Progenitor cell of endocrine pancreas (in vitro differentiated cells): ENCODE data around the gene CD44. TPM values are rescaled to one million over a fixed set of nuclear protein-coding genes. Genes with fewer than 3 reads are reported as not detected.

Experiments
- DNase-seq: peaks from one replicate; pipeline ENCODE4 v3.0.0; 2021; ENCODE audit warnings: low spot score; ENCODE audit not compliant: unreplicated experiment
- H3K27ac Mint-ChIP-seq: 2 replicates; pipeline ENCODE4 v1.8.0; 2021; ENCODE audit warnings: mild to moderate bottlenecking, moderate library complexity, mixed read lengths
- H3K27me3 Mint-ChIP-seq: 2 replicates; pipeline ENCODE4 v1.8.0; 2021; ENCODE audit warnings: mixed read lengths
- H3K36me3 Mint-ChIP-seq: 2 replicates; pipeline ENCODE4 v1.8.0; 2022; ENCODE audit warnings: mixed read lengths; ENCODE audit not compliant: insufficient read depth
- H3K4me1 Mint-ChIP-seq: 2 replicates; pipeline ENCODE4 v1.8.0; 2021; ENCODE audit warnings: low read depth, mixed read lengths
- H3K4me3 Mint-ChIP-seq: 2 replicates; pipeline ENCODE4 v1.8.0; 2021; ENCODE audit warnings: low read depth, mild to moderate bottlenecking, moderate library complexity, mixed read lengths
- H3K9me3 Mint-ChIP-seq: 2 replicates; pipeline ENCODE4 v1.8.0; 2021; ENCODE audit warnings: low read depth, mixed read lengths
- total RNA-seq: library from RNA; stranded (reverse); gene quantifications from 2 replicates; pipeline ENCODE4 v1.2.1, GENCODE V29; 2021
- TF ChIP-seq, protein P1 (sequence below): fragments of 200-600 bp; sonication (generic); IDR thresholded peaks from one replicate; pipeline ENCODE4 v1.5.0; 2021; ENCODE audit warnings: antibody characterized with exemption, mild to moderate bottlenecking; ENCODE audit not compliant: unreplicated experiment

The CD44 gene
- total RNA-seq, 1 donor from 2014 or later: 1.9 TPM

DNA sequence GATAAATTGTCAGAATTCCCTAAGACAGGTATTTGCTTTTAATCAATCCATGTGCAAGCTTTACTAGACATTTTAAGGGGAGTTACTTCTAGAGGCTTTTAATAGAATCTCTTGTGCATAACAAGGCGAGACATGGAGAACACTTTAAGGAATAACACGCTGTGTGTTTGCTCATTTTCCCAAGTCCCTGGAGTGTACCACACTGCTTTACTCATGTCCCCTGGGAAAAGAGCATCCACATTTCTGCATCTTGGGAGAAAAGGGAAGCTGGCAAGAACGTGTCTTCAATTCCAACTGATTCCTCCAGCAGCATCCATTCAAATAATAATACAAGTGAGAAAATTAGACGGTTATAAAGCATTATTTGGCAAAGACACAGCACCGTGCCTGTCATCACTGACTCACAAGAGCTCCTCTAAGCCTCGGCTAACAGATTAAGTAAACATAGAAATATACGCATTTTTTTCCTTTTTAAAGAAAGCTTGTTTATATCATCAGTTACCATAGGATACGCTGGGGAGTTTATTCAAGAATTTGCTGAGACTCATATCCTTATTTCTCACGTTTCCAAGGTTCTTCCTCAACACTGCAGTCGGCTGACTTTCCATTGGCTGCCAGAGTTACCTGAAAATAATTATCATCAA lies 121.5 kb downstream of the CD44 start:
- H3K9me3 Mint-ChIP-seq: no peaks in the 10 kb centered on the region
- DNase-seq: no peak
- TF ChIP-seq, protein P1, sequence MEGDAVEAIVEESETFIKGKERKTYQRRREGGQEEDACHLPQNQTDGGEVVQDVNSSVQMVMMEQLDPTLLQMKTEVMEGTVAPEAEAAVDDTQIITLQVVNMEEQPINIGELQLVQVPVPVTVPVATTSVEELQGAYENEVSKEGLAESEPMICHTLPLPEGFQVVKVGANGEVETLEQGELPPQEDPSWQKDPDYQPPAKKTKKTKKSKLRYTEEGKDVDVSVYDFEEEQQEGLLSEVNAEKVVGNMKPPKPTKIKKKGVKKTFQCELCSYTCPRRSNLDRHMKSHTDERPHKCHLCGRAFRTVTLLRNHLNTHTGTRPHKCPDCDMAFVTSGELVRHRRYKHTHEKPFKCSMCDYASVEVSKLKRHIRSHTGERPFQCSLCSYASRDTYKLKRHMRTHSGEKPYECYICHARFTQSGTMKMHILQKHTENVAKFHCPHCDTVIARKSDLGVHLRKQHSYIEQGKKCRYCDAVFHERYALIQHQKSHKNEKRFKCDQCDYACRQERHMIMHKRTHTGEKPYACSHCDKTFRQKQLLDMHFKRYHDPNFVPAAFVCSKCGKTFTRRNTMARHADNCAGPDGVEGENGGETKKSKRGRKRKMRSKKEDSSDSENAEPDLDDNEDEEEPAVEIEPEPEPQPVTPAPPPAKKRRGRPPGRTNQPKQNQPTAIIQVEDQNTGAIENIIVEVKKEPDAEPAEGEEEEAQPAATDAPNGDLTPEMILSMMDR: no peak
- H3K4me1 Mint-ChIP-seq: peaks cover under 1% of the 10 kb centered on the region
- peaks cover 2% of the 10 kb centered on the region for H3K27me3 Mint-ChIP-seq
- H3K36me3 Mint-ChIP-seq: no peaks in the 10 kb centered on the region
- H3K4me3 Mint-ChIP-seq: no peak overlapping the region
- H3K27ac Mint-ChIP-seq: no peak overlapping the region

DNA sequence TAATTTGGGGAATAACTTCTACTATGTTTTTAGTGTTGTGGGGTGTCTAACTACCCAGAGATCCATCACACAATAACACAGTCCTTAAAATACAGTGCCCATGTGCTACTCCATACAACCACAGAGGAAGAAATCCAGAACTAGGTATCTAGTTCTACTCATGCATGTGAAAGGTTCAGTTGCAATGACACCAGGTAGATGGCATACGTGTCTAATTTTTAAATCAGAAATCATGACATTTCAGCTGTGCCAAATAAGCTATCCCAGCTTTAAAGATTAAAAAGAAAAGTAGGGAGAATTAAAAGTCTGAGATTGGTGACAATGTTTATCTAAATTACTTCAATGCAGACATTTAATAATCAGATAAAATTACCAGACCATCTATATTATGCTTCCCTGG lies 122.2 kb downstream of the CD44 start:
- Mint-ChIP-seq H3K4me1 (peaks cover 6% of the 10 kb centered on the region), H3K27ac (no peak overlapping the region), H3K36me3 (no peaks in the 10 kb centered on the region), H3K4me3 (no peak overlapping the region), H3K27me3 (peaks cover 2% of the 10 kb centered on the region), H3K9me3 (no peaks in the 10 kb centered on the region)
- no peak for DNase-seq
- TF ChIP-seq, protein P1: no peak

DNA sequence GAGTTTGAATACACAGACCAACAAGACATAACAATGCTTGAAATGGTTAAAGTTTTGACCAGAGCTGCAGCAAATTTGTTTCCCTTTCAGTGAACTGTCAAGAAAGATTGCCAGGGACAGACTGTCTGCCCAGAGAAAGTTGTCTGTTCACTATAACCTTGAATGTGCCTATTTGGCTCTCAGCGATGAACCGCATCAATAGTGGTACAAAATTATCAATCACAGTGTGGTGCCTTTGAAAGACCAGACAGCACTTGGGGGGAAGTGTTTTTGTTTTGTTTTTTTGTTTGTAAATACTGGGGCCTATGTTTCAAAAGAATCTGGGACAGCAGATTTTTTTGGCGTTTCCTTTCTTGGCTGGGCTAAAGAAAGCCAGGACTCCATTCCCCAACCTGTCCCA lies 123.1 kb downstream of the CD44 start:
- H3K9me3 Mint-ChIP-seq: no peaks in the 10 kb centered on the region
- no peak for DNase-seq

DNA sequence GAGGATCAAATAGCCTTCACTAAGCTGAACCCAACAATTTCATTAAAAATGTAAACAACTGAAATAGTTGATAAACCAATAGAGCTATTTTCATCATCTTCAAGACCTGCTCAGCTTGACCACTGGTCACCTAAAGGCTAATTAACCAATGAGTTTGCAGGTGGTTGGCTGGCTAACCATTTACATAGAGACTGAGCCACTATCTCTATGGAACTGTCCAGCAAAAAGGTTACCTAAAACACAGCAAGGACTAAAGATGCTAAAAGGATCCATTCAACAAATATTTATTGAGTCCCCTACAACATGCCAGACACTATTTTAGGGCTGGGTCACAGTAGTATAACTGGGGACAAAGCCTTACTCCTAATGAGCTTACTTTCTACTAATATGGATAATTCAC lies 123.8 kb downstream of the CD44 start:
- no peaks in the 10 kb centered on the region for H3K36me3 Mint-ChIP-seq
- DNase-seq: no peak
- H3K4me3 Mint-ChIP-seq: no peak overlapping the region
- H3K27ac Mint-ChIP-seq: no peak overlapping the region
- peaks cover 13% of the 10 kb centered on the region for H3K4me1 Mint-ChIP-seq
- TF ChIP-seq, protein P1: no peak
- peaks cover 2% of the 10 kb centered on the region for H3K27me3 Mint-ChIP-seq
- H3K9me3 Mint-ChIP-seq: no peaks in the 10 kb centered on the region

More for the DNA sequence above, 123.1 kb downstream of the CD44 start:
- no peak overlapping the region for H3K4me3 Mint-ChIP-seq
- H3K36me3 Mint-ChIP-seq: no peaks in the 10 kb centered on the region
- peaks cover 10% of the 10 kb centered on the region for H3K4me1 Mint-ChIP-seq
- H3K27me3 Mint-ChIP-seq: peaks cover 2% of the 10 kb centered on the region
- TF ChIP-seq, protein P1: no peak
- no peak overlapping the region for H3K27ac Mint-ChIP-seq

DNA sequence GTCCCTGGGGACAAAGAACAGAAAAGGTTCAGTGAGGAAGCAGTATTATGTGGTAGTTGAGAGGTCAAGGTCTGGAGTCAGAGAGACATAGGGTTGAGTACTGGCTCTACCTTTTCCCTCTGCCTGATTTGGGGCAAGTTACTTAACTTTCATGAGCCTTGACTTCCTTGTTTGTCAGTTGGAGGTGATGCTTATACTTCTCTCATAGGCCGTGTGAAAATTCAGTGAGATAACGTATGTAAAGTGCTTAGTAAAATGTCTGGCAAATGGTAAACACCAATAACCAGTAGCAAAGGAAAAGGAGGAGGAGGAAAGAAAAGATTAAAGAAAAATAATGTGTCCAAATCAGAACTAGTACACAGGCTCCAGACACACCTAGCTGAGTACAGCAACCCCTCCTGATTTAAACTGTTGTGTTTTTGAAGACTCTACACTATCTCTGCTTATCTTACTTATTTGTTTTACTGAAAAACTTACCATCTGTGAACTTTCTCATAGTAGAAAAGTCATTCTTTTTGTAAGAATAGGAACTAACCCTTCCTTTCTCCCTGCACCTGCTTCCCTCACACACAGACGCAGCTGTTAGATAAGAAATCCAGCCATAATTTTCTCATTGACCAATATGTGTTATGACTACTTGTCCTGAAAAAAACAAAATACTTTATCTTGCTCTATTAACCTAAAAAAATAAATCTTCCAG lies 126.9 kb downstream of the CD44 start:
- H3K27me3 Mint-ChIP-seq: peaks cover 5% of the 10 kb centered on the region
- no peak overlapping the region for H3K27ac Mint-ChIP-seq
- H3K9me3 Mint-ChIP-seq: peaks cover 3% of the 10 kb centered on the region
- TF ChIP-seq, protein P1: no peak
- H3K4me3 Mint-ChIP-seq: no peak overlapping the region
- H3K4me1 Mint-ChIP-seq: peaks cover 16% of the 10 kb centered on the region
- H3K36me3 Mint-ChIP-seq: no peaks in the 10 kb centered on the region
- no peak for DNase-seq
